Stimulated activated CD8-positive, alpha-beta memory T cell treated with anti-CD3 and anti-CD28 coated beads, Interleukin-4, amount 100 ng/mL, for 1 hour (primary cell): Measurements from ENCODE around the gene CCM2L.

ENCODE experiments used
- DNase-seq, 2 donors: peaks; one replicate each; pipeline ENCODE4 v3.0.0-alpha.2; 2020; ENCODE audit warnings: low read depth in 2 of 2, low spot score in 1 of 2

The CCM2L gene

GRCh38 chr20:32010101-32010500, at the start of gene CCM2L:
Gene CCM2L (plus strand): TSS chr20:32010438. CDS start chr20:32010455, 17 bp downstream.
- DNase-seq, result no peak

GRCh38 chr20:31962761-31963160, 47.5 kb upstream of the CCM2L start:
- DNase-seq, result no peak

GRCh38 chr20:31963889-31964288, 46.3 kb upstream of the CCM2L start:
- DNase-seq, result no peak

- no peak for DNase-seq
These were observed 43.1 kb upstream of the CCM2L start for GRCh38 chr20:31966991-31967655.

GRCh38 chr20:31967830-31968249, 42.4 kb upstream of the CCM2L start, which contains the start of gene XKR7:
Gene XKR7 (plus strand): TSS chr20:31968151. CDS start chr20:31968176, 25 bp downstream.
- DNase-seq, result no peak

GRCh38 chr20:31968291-31969126, 41.7 kb upstream of the CCM2L start:
- peak; percentile 52 to 65 for DNase-seq

GRCh38 chr20:31969991-31970390, 40.2 kb upstream of the CCM2L start:
- no peak for DNase-seq

GRCh38 chr20:31972471-31973021, 37.7 kb upstream of the CCM2L start:
- DNase-seq, result no peak

- no peak for DNase-seq
These were observed 35.9 kb upstream of the CCM2L start for GRCh38 chr20:31974296-31974695.

- no peak for DNase-seq
These were observed 35.2 kb upstream of the CCM2L start for GRCh38 chr20:31974951-31975487.

GRCh38 chr20:31975874-31976273, 34.4 kb upstream of the CCM2L start:
- no peak for DNase-seq

- DNase-seq, result no peak
These were observed 33.2 kb upstream of the CCM2L start for GRCh38 chr20:31977080-31977479.

- no peak for DNase-seq
These were observed 30.4 kb upstream of the CCM2L start for GRCh38 chr20:31979713-31980426.

- DNase-seq, result no peak
These were observed 28.5 kb upstream of the CCM2L start for GRCh38 chr20:31981784-31982183.

GRCh38 chr20:31984981-31985471, 25.2 kb upstream of the CCM2L start:
- no peak for DNase-seq

GRCh38 chr20:31987744-31988143, 22.5 kb upstream of the CCM2L start:
- no peak for DNase-seq

GRCh38 chr20:31988430-31989015, 21.7 kb upstream of the CCM2L start:
- no peak for DNase-seq

- DNase-seq, result no peak
These were observed 21.1 kb upstream of the CCM2L start for GRCh38 chr20:31989030-31989645.

- no peak for DNase-seq
These were observed 19.4 kb upstream of the CCM2L start for GRCh38 chr20:31990641-31991338.

GRCh38 chr20:31991339-31991705, 18.9 kb upstream of the CCM2L start:
- no peak for DNase-seq
